Mucosa of rectum (tissue), 2 donors: ENCODE data around the gene VAMP1.

Source experiments
- H3K27ac ChIP-seq, 2 donors: one replicate each; pipeline ENCODE4 v1.7.0; 2013; ENCODE audit warnings: inconsistent platforms in 2 of 2, low read depth in 2 of 2, low read length in 2 of 2
- H3K27me3 ChIP-seq, 2 donors: one replicate each; pipeline ENCODE4 v1.7.0; 2013; ENCODE audit warnings: low read length in 2 of 2; ENCODE audit not compliant: control insufficient read depth in 2 of 2, insufficient read depth in 2 of 2
- H3K36me3 ChIP-seq, 2 donors: one replicate each; pipeline ENCODE4 v1.7.0; 2013; ENCODE audit warnings: low read length in 2 of 2; ENCODE audit not compliant: control insufficient read depth in 2 of 2, insufficient read depth in 2 of 2
- H3K4me1 ChIP-seq, 2 donors: one replicate each; pipeline ENCODE4 v1.7.0; 2013; ENCODE audit warnings: low read length in 2 of 2, mild to moderate bottlenecking in 1 of 2; ENCODE audit not compliant: control insufficient read depth in 2 of 2, insufficient read depth in 2 of 2
- H3K4me3 ChIP-seq, 2 donors: one replicate each; pipeline ENCODE4 v1.7.0; 2013; ENCODE audit warnings: low read length in 2 of 2
- H3K9ac ChIP-seq, 2 donors: one replicate each; pipeline ENCODE4 v1.7.0; 2013; ENCODE audit warnings: low read length in 2 of 2, low read depth in 1 of 2, mild to moderate bottlenecking in 1 of 2
- H3K9me3 ChIP-seq, 2 donors: one replicate each; pipeline ENCODE4 v1.7.0; 2013; ENCODE audit warnings: low read length in 2 of 2; ENCODE audit not compliant: control insufficient read depth in 2 of 2
- donor health status: healthy.
- donor health status: Normal muscosa, but diverticular disease.

Gene VAMP1

DNA sequence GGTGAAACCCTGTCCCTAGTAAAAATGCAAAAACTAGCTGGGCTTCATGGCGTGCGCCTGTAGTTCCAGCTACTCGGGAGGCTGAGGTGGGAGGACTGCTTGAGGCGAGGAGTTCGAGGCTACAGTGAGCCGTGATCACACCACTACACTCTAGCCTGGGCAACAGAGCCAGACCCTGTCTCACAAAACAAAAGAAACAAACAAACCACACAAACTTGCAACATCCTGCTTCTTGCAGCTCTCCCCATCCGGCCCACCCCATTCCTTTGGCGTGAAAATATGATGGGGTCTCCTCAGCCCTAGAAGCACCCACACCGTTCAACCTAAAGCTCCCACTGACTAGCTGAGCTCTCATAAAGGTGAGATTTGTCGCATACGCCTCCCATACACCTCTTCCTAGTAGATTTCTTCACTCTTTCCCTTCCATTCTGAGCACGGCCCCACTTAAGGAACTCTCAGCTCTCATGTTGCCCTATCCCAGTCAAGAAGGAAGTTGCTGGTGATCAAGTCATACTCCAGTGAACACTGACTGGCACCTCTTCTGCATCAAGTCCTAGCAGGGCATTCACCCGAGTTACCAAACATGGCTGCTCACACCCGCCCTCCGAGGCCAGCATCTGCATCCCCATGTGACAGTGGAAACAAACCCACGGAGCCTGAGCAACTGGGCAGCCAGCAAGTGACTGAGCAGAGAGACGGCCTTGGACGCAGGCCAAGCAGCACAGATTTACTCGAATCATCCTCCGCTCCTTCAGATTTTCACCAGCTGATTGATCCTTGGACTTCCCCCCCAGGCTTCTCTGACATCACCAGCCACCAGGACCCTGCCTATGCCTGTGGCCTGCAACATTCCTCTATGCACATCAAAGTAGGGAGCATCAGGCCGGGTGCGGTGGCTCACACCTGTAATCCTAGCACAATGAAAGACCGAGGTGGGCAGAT, 44.6 kb downstream of the VAMP1 start:
- Histone ChIP-seq H3K9me3 (no peaks in the 10 kb centered on the region), H3K36me3 (no peaks in the 10 kb centered on the region), H3K4me1 (peaks cover 15% of the 10 kb centered on the region in 2 donors), H3K4me3 (no peak overlapping the region), H3K27ac (peak overlapping the region; percentile 52 to 79), H3K27me3 (no peaks in the 10 kb centered on the region), H3K9ac (no peak overlapping the region)

DNA sequence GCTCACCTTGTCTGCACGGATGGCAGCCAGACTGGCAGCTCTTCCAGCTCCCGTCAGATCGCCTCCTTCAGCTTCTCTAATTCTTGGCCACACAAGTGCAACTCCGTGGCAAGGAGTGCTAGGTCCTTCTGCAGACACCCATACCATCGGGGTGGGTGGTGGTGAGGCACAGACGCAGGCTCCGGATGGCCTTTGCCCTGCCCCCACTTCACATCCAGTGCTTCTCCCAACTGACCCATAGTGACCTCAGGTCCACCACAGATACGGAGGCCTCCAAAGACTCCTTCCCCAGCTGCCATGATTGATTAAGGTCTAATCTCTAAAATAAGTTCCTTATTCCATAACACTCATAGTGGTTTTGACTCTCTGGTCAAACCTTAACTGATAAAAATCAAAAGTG, 45.6 kb downstream of the VAMP1 start:
- no peak overlapping the region for H3K27ac ChIP-seq
- no peaks in the 10 kb centered on the region for H3K27me3 ChIP-seq
- no peaks in the 10 kb centered on the region for H3K9me3 ChIP-seq
- peaks cover 7 to 8% of the 10 kb centered on the region in 2 donors for H3K4me1 ChIP-seq
- no peak overlapping the region for H3K9ac ChIP-seq
- H3K4me3 ChIP-seq, result no peak overlapping the region
- no peaks in the 10 kb centered on the region for H3K36me3 ChIP-seq

DNA sequence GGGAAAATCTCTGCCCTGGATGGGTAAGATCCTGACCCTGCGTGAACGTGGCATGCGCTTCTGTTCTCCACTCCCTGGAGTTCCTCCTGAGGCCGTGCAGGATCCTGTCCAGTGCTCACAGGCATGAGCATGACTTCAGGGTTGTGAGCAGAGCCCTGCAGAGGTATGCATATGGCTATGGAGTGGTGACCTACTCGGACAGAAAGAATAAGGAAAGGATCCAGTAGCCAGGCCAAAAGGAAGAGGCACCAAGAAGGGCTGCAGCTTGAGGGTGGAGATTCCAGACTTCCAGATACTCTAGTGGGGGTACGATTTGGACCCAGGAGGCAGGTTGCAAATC, 46.5 kb downstream of the VAMP1 start:
- no peak overlapping the region for H3K4me3 ChIP-seq
- peak overlapping the region in 1 of 2 donors; percentile 52 for H3K9ac ChIP-seq
- H3K27me3 ChIP-seq, result no peaks in the 10 kb centered on the region
- peak overlapping the region in 1 of 2 donors; percentile 16 for H3K27ac ChIP-seq
- no peaks in the 10 kb centered on the region for H3K36me3 ChIP-seq
- H3K9me3 ChIP-seq, result no peaks in the 10 kb centered on the region
- peaks cover 7 to 8% of the 10 kb centered on the region in 2 donors for H3K4me1 ChIP-seq

DNA sequence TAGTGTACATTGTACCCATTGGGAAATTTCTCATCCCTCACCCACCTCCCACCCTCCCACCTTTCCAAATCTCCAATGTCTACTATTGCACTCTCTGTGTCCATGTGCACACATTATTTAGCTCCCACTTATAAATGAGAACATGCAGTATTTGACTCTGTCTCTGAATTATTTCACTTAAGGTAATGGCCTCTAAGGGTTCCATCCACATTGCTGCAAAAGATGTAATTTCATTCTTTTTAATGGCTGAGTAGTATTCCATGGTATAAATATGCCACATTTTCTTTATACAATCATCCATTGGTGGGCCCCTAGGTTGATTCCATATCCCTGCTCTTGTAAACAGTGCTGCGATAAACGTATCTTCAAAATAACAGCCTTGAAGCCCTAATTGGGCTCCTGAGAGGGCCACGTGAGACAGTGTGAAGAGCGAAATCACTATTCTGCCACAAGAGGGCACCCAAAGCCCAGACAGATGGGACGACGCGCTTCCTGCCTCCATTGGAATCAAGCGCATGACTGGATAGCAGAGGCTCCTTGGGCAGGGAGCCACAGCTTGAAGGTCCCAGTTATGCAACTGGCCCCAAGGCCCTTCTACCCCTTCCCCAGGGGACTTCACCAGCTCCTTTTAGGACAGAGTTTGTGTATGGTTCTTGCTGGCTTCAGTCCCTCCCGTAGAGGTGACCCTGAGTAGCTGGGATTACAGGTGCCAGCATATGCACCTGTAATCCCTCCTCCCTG, 47.0 kb downstream of the VAMP1 start:
- H3K27me3 ChIP-seq, result no peaks in the 10 kb centered on the region
- H3K4me3 ChIP-seq, result no peak overlapping the region
- H3K9me3 ChIP-seq, result no peaks in the 10 kb centered on the region
- H3K36me3 ChIP-seq, result no peaks in the 10 kb centered on the region
- peak overlapping the region in 1 of 2 donors; percentile 16 for H3K27ac ChIP-seq
- peak overlapping the region; percentile 42 to 52 for H3K9ac ChIP-seq
- peaks cover 7 to 8% of the 10 kb centered on the region in 2 donors for H3K4me1 ChIP-seq

- Histone ChIP-seq H3K9ac (no peak overlapping the region), H3K9me3 (no peaks in the 10 kb centered on the region), H3K36me3 (no peaks in the 10 kb centered on the region), H3K4me1 (peaks cover 7 to 8% of the 10 kb centered on the region in 2 donors), H3K4me3 (no peak overlapping the region), H3K27ac (no peak overlapping the region), H3K27me3 (no peaks in the 10 kb centered on the region)
Observed at GRCh38 chr12:6420364-6420763, 50.1 kb downstream of the VAMP1 start.

GRCh38 chr12:6418796-6419195, 51.7 kb downstream of the VAMP1 start:
- Histone ChIP-seq H3K9ac (no peak overlapping the region), H3K4me1 (peaks cover 3 to 5% of the 10 kb centered on the region in 2 donors), H3K9me3 (no peaks in the 10 kb centered on the region), H3K4me3 (no peak overlapping the region), H3K36me3 (no peaks in the 10 kb centered on the region), H3K27ac (no peak overlapping the region), H3K27me3 (no peaks in the 10 kb centered on the region)

DNA sequence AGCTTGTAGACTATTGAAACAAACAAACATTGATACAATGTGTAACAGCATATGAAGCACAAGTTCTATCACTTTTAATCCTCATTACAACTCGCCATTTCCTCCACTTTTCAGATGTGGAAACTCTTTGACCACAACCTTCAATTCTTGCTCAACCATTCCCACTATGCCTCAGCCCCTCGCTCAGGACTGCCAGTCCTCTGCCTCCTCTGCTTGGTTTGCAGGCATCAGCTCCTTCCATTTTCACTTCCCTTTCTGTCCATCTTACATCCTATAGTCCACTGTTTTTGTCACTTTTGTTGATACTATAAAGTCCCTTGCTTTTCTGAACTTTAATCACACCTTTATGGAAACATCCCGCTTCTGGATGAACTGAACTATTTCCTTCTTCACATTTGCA, 53.9 kb downstream of the VAMP1 start:
- Histone ChIP-seq H3K4me3 (no peak overlapping the region), H3K9me3 (no peaks in the 10 kb centered on the region), H3K36me3 (no peaks in the 10 kb centered on the region), H3K27ac (no peak overlapping the region), H3K9ac (no peak overlapping the region), H3K4me1 (no peaks in the 10 kb centered on the region), H3K27me3 (no peaks in the 10 kb centered on the region)
